Panc1 (cell line): ENCODE measurements around the gene XKR8. TPM values are rescaled to one million over a fixed set of nuclear protein-coding genes. Genes with fewer than 3 reads are reported as not detected.

ENCODE experiments used
- ATAC-seq: fragments of 200-7000 bp; cut with Tn5 transposase; 2 replicates; pipeline ENCODE4 v1.9.1; 2020; ENCODE audit warnings: mild to moderate bottlenecking, moderate library complexity
- BruUV-seq: library from RNA; stranded (reverse); fragments of 400-500 nt; replicated peaks from 2 replicates; lab custom pipeline; 2021; lab: Mats Ljungman, UMichigan
- CTCF ChIA-PET: fragments of 300-600 bp; sonication (Branson Sonifier 250); formaldehyde crosslinking; loops from one replicate; lab custom pipeline; 2022; ENCODE audit warnings: antibody characterized with exemption; lab: Charles Lee
- POLR2A ChIA-PET: fragments of 300-600 bp; sonication (Branson Sonifier 250); formaldehyde crosslinking; loops from one replicate; lab custom pipeline; 2022; ENCODE audit warnings: antibody characterized with exemption; lab: Charles Lee
- DNase-seq: peaks from one replicate; pipeline ENCODE4 v3.0.0-alpha.2; 2010; ENCODE audit warnings: low read depth, low spot score
- H3K27ac ChIP-seq: 2 replicates; pipeline ENCODE4 v1.5.1; 2011; ENCODE audit warnings: mild to moderate bottlenecking, low read length, inconsistent platforms
- H3K27me3 ChIP-seq: fragments of 200-500 bp; sonication (Bioruptor generic); 2 replicates; pipeline ENCODE4 v1.6.0; 2014; ENCODE audit warnings: low read length, inconsistent platforms; ENCODE audit not compliant: control insufficient read depth, insufficient read depth
- H3K36me3 ChIP-seq: fragments of 200-500 bp; sonication (Bioruptor generic); 2 replicates; pipeline ENCODE4 v1.5.1; 2014; ENCODE audit warnings: inconsistent platforms, mild to moderate bottlenecking, low read length, moderate library complexity; ENCODE audit not compliant: control insufficient read depth, insufficient read depth
- H3K4me1 ChIP-seq: 2 replicates; pipeline ENCODE4 v1.5.1; 2011; ENCODE audit warnings: inconsistent platforms, mild to moderate bottlenecking, low read length, moderate library complexity; ENCODE audit not compliant: control insufficient read depth, insufficient read depth
- H3K4me3 ChIP-seq, 2 experiments: 2 replicates each; pipeline ENCODE4 v1.5.1; 2011 to 2012; ENCODE audit warnings: low read depth in 2 of 2, low read length in 2 of 2, mild to moderate bottlenecking in 2 of 2, inconsistent platforms in 1 of 2, moderate library complexity in 1 of 2
- H3K9me3 ChIP-seq: fragments of 200-500 bp; sonication (Bioruptor generic); 2 replicates; pipeline ENCODE4 v1.5.1; 2014; ENCODE audit warnings: low read depth, mild to moderate bottlenecking, inconsistent platforms, low read length, moderate library complexity; ENCODE audit not compliant: control insufficient read depth, insufficient read depth
- POLR2AphosphoS5 ChIP-seq: IDR thresholded peaks from 2 replicates; pipeline ENCODE4 v1.6.1; 2012; ENCODE audit warnings: mild to moderate bottlenecking, low read depth, low read length, moderate library complexity
- SIN3A ChIP-seq: IDR thresholded peaks from 2 replicates; pipeline ENCODE4 v1.6.1; 2012; ENCODE audit warnings: low read depth, mild to moderate bottlenecking, low read length, moderate library complexity, borderline replicate concordance; ENCODE audit not compliant: insufficient read depth
- TCF7L2 ChIP-seq: IDR thresholded peaks from 2 replicates; pipeline ENCODE4 v1.6.1; 2011; ENCODE audit warnings: mild to moderate bottlenecking, low read depth, low read length, inconsistent platforms
- in situ Hi-C: cut with HindIII; loops from 2 replicates; pipeline ENCODE4 v1.10.0; 2016; ENCODE audit warnings: low sequenced_read_pairs, low pct_unique_long_range_greater_than_20kb
- intact Hi-C: fragments of 100-400 bp; cut with micrococcal nuclease; formaldehyde crosslinking; loops from one replicate; pipeline ENCODE4 v1.10.0; 2022; ENCODE audit not compliant: unreplicated experiment
- total RNA-seq: library from RNA; stranded (reverse); gene quantifications from one replicate; pipeline ENCODE4 v1.2.1, GENCODE V29; 2021; ENCODE audit not compliant: unreplicated experiment
- TF ChIP-seq, protein P1 (sequence below), 2 experiments: IDR thresholded peaks; 2 replicates each; pipeline ENCODE4 v1.6.1; 2011 to 2012; ENCODE audit warnings: low read depth in 2 of 2, control low read depth in 1 of 2, low read length in 1 of 2, mild to moderate bottlenecking in 1 of 2, moderate library complexity in 1 of 2; ENCODE audit not compliant: insufficient read depth in 1 of 2
- TF ChIP-seq, protein P2 (sequence below): fragments of 450-650 bp; IDR thresholded peaks from 2 replicates; pipeline ENCODE4 v1.5.1; 2017; ENCODE audit warnings: mild to moderate bottlenecking

Gene XKR8
- total RNA-seq, 1 experiment from 2014 or later, result 10.6 TPM

DNA sequence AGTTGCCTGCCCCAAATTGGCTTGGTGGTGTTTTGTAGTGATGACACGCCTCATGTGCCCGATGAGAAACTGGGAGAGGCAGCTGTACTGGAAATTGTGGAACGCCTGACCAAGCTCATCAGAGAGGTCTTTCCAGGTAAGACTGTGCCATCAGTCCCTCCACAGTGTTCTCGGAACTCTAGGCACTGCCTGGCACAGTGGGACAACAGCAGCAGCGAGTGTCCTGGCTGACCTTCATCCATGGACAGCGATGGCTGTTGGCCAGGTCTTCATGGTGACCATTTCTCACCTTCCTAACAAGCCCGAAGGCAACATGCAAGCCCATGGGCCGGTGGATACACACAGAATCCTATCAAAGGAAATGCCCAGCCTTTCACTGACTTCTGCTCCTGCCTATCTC lies 10.7 kb upstream of the XKR8 start:
- Histone ChIP-seq H3K4me1 (no peaks in the 10 kb centered on the region), H3K27me3 (no peaks in the 10 kb centered on the region), H3K36me3 (no peaks in the 10 kb centered on the region), H3K27ac (no peak overlapping the region), H3K4me3 (no peak overlapping the region), H3K9me3 (no peaks in the 10 kb centered on the region)
- ChIA-PET CTCF (no interaction called here), POLR2A (no interaction called here)
- TF ChIP-seq, protein P1, sequence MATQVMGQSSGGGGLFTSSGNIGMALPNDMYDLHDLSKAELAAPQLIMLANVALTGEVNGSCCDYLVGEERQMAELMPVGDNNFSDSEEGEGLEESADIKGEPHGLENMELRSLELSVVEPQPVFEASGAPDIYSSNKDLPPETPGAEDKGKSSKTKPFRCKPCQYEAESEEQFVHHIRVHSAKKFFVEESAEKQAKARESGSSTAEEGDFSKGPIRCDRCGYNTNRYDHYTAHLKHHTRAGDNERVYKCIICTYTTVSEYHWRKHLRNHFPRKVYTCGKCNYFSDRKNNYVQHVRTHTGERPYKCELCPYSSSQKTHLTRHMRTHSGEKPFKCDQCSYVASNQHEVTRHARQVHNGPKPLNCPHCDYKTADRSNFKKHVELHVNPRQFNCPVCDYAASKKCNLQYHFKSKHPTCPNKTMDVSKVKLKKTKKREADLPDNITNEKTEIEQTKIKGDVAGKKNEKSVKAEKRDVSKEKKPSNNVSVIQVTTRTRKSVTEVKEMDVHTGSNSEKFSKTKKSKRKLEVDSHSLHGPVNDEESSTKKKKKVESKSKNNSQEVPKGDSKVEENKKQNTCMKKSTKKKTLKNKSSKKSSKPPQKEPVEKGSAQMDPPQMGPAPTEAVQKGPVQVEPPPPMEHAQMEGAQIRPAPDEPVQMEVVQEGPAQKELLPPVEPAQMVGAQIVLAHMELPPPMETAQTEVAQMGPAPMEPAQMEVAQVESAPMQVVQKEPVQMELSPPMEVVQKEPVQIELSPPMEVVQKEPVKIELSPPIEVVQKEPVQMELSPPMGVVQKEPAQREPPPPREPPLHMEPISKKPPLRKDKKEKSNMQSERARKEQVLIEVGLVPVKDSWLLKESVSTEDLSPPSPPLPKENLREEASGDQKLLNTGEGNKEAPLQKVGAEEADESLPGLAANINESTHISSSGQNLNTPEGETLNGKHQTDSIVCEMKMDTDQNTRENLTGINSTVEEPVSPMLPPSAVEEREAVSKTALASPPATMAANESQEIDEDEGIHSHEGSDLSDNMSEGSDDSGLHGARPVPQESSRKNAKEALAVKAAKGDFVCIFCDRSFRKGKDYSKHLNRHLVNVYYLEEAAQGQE (IDR thresholded peaks at IDR 0.05; ENCODE audit: insufficient read depth in 1 of 2, low read depth in 2 of 2, low read length in 1 of 2), result no peak
- in situ Hi-C loops (no loop called here), intact Hi-C loops (no loop called here)
- no peak for ATAC-seq
- DNase-seq, result no peak
- BruUV-seq, result no TSS peak

DNA sequence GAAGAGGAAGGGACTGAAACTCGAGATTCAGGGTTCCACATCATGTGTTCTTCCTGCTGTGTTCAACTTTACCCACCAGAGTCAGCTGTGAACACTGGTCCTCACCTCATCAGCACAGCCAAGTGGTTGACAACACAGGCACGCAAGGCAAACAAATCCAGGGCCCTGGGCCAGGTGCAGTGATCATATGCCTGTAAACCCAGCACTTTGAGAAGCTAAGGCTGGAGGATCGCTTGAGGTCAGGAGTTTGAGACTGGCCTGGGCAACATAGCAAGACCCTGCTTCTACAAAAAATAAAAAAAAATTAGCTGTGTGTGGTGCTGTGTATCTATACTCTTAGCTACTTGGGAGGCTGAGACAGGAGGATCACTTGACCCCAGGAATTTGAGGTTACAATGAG lies 8.4 kb upstream of the XKR8 start:
- no peaks in the 10 kb centered on the region for H3K4me1 ChIP-seq
- BruUV-seq, result no TSS peak
- DNase-seq, result no peak
- no peak overlapping the region for H3K27ac ChIP-seq
- H3K36me3 ChIP-seq, result no peaks in the 10 kb centered on the region
- no peak for ATAC-seq
- intact Hi-C loops, result no loop called here
- POLR2A ChIA-PET, result interaction anchor here (0.6 kb wide), 1 partner anchor 48 kb away, joined by 27 read pairs; no protein-coding TSS in a partner anchor
- no peak for TF ChIP-seq SIN3A
- no peak for TF ChIP-seq POLR2AphosphoS5
- no peak for TF ChIP-seq TCF7L2
- TF ChIP-seq, protein P2, sequence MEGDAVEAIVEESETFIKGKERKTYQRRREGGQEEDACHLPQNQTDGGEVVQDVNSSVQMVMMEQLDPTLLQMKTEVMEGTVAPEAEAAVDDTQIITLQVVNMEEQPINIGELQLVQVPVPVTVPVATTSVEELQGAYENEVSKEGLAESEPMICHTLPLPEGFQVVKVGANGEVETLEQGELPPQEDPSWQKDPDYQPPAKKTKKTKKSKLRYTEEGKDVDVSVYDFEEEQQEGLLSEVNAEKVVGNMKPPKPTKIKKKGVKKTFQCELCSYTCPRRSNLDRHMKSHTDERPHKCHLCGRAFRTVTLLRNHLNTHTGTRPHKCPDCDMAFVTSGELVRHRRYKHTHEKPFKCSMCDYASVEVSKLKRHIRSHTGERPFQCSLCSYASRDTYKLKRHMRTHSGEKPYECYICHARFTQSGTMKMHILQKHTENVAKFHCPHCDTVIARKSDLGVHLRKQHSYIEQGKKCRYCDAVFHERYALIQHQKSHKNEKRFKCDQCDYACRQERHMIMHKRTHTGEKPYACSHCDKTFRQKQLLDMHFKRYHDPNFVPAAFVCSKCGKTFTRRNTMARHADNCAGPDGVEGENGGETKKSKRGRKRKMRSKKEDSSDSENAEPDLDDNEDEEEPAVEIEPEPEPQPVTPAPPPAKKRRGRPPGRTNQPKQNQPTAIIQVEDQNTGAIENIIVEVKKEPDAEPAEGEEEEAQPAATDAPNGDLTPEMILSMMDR, result no peak
- TF ChIP-seq, protein P1 (IDR thresholded peaks at IDR 0.05; ENCODE audit: insufficient read depth in 1 of 2, low read depth in 2 of 2, low read length in 1 of 2), result no peak
- no peak overlapping the region for H3K4me3 ChIP-seq
- no peaks in the 10 kb centered on the region for H3K9me3 ChIP-seq
- in situ Hi-C loops, result no loop called here
- CTCF ChIA-PET, result no interaction called here
- no peaks in the 10 kb centered on the region for H3K27me3 ChIP-seq
